Measurements from ENCODE around the gene VOPP1.
"Not testable (repeated sequence)": the region's sequence is repeated elsewhere in the genome, so short reads cannot be mapped to it uniquely, and the experiment has no call there.

Gene VOPP1, protein sequence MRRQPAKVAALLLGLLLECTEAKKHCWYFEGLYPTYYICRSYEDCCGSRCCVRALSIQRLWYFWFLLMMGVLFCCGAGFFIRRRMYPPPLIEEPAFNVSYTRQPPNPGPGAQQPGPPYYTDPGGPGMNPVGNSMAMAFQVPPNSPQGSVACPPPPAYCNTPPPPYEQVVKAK

DNA sequence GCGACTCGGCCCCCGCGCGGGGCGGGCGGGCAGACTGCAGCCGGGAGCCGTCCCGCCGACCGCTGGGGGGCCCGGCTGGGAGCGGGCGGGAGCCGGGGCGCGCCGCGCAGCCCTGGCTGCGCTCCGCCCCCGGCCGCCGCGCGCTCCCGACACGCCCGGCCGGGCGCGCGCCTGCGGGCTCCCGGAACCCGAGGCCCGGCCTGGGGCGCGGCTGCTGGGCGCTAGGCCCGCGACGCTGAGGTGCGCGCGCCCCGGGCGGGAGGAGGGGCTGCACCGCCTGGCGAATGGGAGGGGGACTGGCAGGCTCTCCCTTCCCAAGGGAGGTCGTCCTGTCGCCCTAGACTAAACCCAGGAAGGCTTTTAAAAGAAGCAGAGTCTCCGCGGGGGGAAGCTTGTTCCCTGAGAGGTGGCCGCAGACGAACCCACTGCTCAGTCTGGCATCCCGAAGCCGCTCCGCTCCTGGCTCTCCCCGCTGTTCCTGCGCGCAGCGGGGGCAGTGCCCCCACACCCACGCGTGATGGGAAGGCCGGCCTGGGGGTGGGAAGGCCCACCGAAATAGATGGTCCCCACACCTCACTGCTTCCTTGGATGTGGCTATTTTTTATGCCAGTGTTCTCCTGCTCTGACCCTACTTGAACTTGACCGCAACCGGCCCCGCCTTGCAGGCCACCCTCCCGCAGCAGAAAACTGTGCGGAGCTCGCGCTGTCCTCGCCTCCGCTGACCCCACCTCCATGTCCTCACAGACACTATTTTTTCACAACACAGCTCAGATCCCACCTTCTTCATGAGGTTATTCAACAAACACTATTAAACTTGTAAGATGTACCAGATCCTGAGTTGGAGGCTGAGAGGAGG, at the start of gene VOPP1:
Gene VOPP1 (minus strand): TSS at position 125 of the 856 bp plus-strand sequence. CDS start 178 bp downstream, outside the sequence.
- peak; percentile 76 for DNase-seq

GRCh38 chr7:55618913-55619312, 46.6 kb upstream of the VOPP1 start:
- no peak for DNase-seq

DNA sequence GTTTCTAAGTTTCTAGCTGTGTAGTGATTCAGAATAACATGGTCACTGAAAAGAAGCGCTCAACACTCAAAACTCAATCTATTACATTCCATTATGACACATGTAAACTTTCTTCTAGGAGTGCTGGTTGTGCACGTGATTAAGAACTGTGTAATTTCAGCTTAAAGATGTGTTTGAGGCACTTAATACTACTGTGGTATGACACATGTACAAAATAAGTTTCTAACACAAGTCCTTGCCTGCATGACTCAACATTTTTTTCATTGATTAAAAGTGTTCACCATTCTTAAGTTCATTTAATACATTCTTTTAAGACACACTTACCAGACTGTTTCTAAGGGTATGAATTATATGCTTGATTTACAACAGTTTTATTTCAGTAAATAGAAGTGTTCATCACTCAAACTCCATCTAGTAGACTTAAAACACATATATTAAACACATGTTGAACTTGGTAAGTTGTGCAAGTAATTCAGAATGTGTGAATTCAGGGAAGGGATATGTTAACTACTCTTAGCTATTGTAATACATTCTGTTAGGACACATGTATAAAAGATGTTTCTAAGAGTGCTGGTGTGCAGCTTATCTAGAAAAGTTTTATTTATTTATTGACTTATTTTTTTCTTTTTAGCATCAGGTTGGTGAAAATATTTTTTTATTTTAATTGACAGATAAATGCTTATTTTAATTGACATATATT, 42.2 kb upstream of the VOPP1 start:
- DNase-seq = not testable (repeated sequence)

DNA sequence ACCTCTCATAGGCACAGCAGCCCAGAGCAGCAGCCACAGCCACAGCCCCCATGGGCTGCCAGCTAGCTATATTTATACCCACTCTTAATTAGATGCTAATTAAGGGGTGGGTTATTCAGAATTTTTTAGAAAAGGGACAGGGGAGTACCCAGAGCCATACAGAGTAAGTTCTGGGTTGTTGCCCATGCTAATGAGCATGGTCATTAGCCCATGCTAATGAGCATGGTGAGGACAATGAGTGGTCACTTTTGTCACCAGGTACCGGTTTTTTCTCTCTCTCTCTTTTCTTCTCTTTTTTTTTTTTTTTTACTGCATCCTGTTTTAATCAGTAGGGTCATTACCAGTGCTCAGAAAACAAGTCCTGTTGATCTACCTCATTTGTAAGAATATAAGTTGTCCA, 37.4 kb upstream of the VOPP1 start:
- not testable (repeated sequence) for DNase-seq

DNA sequence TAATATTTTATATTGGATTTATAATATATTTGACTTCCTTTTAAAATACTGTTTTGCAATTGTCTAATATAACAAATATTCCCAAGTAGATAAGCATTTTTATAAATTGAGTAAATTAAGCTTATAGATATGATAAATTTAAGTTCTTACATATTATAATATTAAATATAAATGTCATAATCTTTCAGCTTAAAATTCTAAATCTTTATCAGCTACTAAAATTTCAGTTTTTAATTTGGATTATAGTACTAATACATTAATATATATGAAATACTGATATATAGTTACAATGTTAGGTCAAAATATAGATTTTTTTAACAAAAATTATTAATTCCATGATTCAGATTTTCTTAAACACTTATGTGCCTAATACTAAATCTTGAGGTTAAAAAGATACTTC, 33.4 kb upstream of the VOPP1 start:
- not testable (repeated sequence) for DNase-seq

GRCh38 chr7:55597944-55598499, 25.7 kb upstream of the VOPP1 start:
- peak; percentile 51 for DNase-seq

GRCh38 chr7:55597214-55597739, 25.0 kb upstream of the VOPP1 start:
- DNase-seq = not testable (repeated sequence)

GRCh38 chr7:55595511-55595910, 23.2 kb upstream of the VOPP1 start:
- no peak for DNase-seq

DNA sequence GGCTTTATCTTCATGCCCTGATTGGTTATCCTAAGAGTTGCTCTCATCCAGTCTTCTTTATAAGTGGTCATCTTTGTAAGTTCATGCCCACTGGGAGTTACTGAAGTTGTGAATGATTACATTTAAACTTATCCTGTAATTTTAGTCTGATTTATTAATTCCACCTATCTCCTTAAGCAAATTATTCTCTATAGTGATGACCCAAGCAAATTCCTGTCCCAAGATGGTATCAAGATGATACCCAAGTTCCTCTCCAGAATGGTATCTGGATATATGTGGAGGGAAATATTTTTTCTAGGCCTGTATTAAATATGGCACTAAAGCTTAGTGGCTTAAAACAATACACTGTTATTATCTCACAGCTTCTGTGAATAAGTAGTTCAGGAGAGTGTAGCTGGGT, 22.6 kb upstream of the VOPP1 start:
- no peak for DNase-seq

DNA sequence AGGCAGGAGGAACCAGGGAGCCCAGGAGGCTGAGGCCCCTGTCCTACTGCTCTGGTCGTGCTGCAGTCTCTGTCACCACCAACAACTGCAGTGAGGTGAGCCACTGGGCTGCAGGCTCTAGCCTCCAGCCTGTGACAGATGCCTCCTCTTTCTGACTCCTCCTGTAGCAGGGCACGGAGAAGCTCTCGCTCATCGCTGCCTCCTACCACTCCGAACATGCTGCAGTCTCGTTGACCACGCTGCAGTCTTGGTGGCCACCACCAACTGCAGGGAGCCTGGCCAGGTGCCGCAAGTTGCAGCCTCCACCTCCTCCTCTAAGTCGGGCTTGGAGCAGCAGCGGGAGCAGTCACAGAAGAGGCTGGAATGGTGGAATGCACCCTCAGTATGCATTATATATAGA, 22.1 kb upstream of the VOPP1 start:
- no peak for DNase-seq

- peak; percentile 95 for DNase-seq
Observed at GRCh38 chr7:55593515-55594318, 21.4 kb upstream of the VOPP1 start.

DNA sequence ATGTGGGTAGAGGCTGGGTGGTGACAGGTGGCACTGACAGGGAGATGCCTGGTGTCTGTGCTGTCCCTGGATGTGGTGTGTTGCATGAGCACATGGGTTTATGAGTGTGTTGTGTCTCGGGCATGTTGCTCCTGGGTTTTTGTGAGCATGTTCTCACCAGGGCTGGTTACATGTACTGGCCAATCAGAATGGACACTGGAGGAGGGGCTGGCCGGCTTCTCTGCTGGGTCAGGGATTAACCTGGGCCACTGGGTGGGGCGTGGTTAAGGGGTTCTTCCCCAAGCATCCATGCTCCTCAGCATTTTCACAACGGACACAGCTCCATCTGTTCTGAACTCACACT, 20.8 kb upstream of the VOPP1 start:
- peak; percentile 56 for DNase-seq

DNA sequence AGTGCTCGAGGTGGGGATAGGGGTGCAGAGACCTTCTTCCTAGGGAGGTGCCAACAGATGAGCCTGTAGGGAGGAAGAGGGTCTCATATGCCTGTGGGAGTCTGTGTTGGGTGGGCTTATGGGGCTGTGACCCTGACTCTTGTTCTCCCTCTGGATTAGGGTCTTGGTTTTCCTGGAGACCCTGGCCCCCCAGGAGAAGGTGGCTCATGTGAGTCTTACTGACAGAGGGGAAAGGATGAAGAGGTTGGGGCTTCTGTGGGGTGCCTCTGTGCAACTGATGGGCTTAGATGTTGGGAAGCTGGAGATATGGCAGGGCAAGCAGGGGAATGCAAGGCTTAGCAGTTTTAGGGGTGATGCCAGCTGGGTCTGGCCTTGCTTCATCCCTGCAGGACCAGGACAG, 20.2 kb upstream of the VOPP1 start:
- DNase-seq = no peak

- no peak for DNase-seq
Observed at GRCh38 chr7:55591282-55591931, 19.1 kb upstream of the VOPP1 start.

- no peak for DNase-seq
Observed at GRCh38 chr7:55590517-55591281, 18.4 kb upstream of the VOPP1 start.

GRCh38 chr7:55589905-55590304, 17.6 kb upstream of the VOPP1 start:
- DNase-seq = no peak

DNA sequence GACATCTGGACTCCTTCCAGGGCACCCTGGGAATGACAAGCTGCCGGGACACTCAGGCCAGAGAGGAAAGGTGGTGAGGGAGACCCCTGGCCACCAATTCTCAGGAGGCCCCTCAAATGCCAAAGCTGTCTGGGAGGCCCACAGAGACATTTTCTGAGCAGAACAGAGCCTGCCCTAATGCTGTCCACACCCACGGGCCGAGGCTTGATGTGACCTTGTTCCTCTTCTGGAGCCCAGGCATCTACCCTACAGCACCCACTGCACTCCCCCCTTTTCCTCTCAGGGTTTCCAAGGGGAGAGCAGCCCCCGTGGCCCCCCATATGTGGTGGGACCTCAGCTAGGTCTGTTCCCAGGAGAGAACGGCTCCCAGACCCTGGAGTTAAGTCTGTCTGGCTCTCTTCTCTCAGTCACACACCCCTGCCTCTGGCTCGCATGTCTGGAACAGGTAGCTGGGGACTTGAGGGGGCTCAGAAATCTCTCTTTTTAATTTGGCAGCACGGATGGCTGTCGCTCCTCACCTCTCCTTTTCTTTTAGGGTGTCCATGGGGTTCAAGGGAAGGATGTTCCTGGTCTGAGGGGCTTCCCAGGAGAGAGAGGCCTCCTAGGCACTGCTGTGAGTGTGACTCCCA, 16.8 kb upstream of the VOPP1 start:
- DNase-seq = no peak

DNA sequence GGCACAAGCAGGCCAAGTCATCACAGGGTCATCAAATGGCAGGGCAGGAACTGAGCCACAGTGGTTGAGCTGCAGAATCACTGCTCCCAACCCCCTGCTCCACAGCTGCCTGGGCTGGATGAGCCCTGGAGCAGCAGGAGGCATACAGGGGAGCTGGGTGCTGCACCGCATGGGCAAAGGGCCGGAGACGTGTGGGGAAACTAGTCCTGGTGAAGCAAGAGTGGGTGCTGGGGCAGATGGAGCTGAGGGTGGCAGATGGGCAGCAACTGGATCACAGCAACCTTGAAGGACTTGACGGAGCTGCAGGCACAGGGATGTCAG, 16.0 kb upstream of the VOPP1 start:
- DNase-seq = no peak

- no peak for DNase-seq
Observed at GRCh38 chr7:55587687-55588378, 15.5 kb upstream of the VOPP1 start.

DNA sequence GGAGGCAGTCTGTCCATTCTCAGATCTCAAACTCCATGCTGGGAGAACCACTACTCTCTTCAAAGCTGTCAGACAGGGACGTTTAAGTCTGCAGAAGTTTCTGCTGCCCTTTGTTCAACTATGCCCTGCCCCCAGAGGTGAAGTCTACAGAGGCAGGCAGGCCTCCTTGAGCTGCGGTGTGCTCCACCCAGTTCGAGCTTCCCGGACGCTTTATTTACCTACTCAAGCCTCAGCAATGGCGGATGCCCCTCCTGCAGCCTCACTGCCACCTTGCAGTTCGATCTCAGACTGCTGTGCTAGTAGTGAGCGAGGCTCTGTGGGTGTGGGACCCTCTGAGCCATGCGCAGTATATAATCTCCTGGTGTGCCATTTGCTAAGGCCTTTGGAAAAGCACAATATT, 10.4 kb upstream of the VOPP1 start:
- not testable (repeated sequence) for DNase-seq
